CD14-positive monocyte (primary cell): ENCODE results near the gene ANKRD55. TPM values are rescaled to one million over a fixed set of nuclear protein-coding genes. Genes with fewer than 3 reads are reported as not detected.
A peak's percentile ranks its signal among the peaks of the same experiment; 100 is the strongest.

Experiments
- DNase-seq, 3 donors: peaks; one replicate each; pipeline ENCODE4 v3.0.0-alpha.2; 2011 to 2022
- H2AFZ ChIP-seq: 2 replicates; pipeline ENCODE4 v1.6.0; 2012; ENCODE audit warnings: mild to moderate bottlenecking, low read depth, low read length, inconsistent platforms; ENCODE audit not compliant: insufficient read depth, poor library complexity, severe bottlenecking
- H3K27ac ChIP-seq, 2 donors: 1 replicate in 1 of 2; 2 replicates in 1 of 2; pipeline ENCODE4 v1.5.1; 2012 to 2013; ENCODE audit warnings: low read length in 2 of 2, control low read depth in 1 of 2, inconsistent platforms in 1 of 2, low read depth in 1 of 2, mild to moderate bottlenecking in 1 of 2
- H3K27me3 ChIP-seq, 2 donors: one replicate each; pipeline versions ENCODE4 v1.6.0 to v1.6.1; 2011 to 2013; ENCODE audit warnings: low read length in 2 of 2; ENCODE audit not compliant: control insufficient read depth in 2 of 2, insufficient read depth in 2 of 2
- H3K36me3 ChIP-seq, 2 donors: replicated peaks in 1 of 2; 1 replicate in 1 of 2; 2 replicates in 1 of 2; pipeline versions ENCODE4 v1.5.1 to v1.6.1; 2012 to 2013; ENCODE audit warnings: low read length in 2 of 2, control low read depth in 1 of 2, inconsistent platforms in 1 of 2, mild to moderate bottlenecking in 1 of 2; ENCODE audit not compliant: insufficient read depth in 2 of 2, control insufficient read depth in 1 of 2
- H3K4me1 ChIP-seq, 2 donors: 1 replicate in 1 of 2; 2 replicates in 1 of 2; pipeline versions ENCODE4 v1.5.1 to v1.6.1; 2012 to 2013; ENCODE audit warnings: low read length in 2 of 2, control low read depth in 1 of 2, inconsistent platforms in 1 of 2, mild to moderate bottlenecking in 1 of 2, moderate library complexity in 1 of 2; ENCODE audit not compliant: insufficient read depth in 2 of 2, control insufficient read depth in 1 of 2
- H3K4me2 ChIP-seq: replicated peaks from 2 replicates; pipeline ENCODE3; 2012; ENCODE audit warnings: low read length, moderate library complexity, mild to moderate bottlenecking; ENCODE audit not compliant: poor library complexity, severe bottlenecking; ENCODE audit errors: extremely low read depth
- H3K4me3 ChIP-seq, 3 experiments: fragments of 200-600 bp in 1 of 3; sonication (generic) in 1 of 3; replicated peaks in 1 of 3; 1 replicate in 2 of 3; 2 replicates in 1 of 3; pipeline ENCODE4 v1.5.1; 2011 to 2013; ENCODE audit warnings: low read length in 3 of 3, mild to moderate bottlenecking in 3 of 3, control low read depth in 2 of 3, low read depth in 2 of 3, inconsistent platforms in 1 of 3, moderate library complexity in 1 of 3
- H3K79me2 ChIP-seq: 2 replicates; pipeline ENCODE4 v1.6.0; 2012; ENCODE audit warnings: mild to moderate bottlenecking, control low read depth, inconsistent platforms, low read length, moderate library complexity; ENCODE audit not compliant: insufficient read depth
- H3K9ac ChIP-seq: 2 replicates; pipeline ENCODE4 v1.6.0; 2017; ENCODE audit warnings: low read length, mild to moderate bottlenecking; ENCODE audit not compliant: insufficient read depth, poor library complexity, severe bottlenecking
- H3K9me3 ChIP-seq, 2 donors: replicated peaks in 1 of 2; 1 replicate in 1 of 2; 2 replicates in 1 of 2; pipeline versions ENCODE4 v1.5.1 to v1.6.1; 2012 to 2013; ENCODE audit warnings: low read length in 2 of 2, control low read depth in 1 of 2; ENCODE audit not compliant: control insufficient read depth in 1 of 2, insufficient read depth in 1 of 2
- H4K20me1 ChIP-seq: 2 replicates; pipeline ENCODE4 v1.6.0; 2012; ENCODE audit warnings: mild to moderate bottlenecking, low read length, control low read depth, moderate library complexity; ENCODE audit not compliant: insufficient read depth
- H3K27ac Mint-ChIP-seq, 7 donors: one replicate each; pipeline ENCODE4 v1.8.0; 2020; ENCODE audit warnings: mild to moderate bottlenecking in 7 of 7, mixed read lengths in 7 of 7, moderate library complexity in 6 of 7, inconsistent platforms in 2 of 7
- H3K27me3 Mint-ChIP-seq, 3 donors: one replicate each; pipeline ENCODE4 v1.8.0; 2021 to 2022; ENCODE audit warnings: low read depth in 3 of 3, mild to moderate bottlenecking in 3 of 3, mixed read lengths in 3 of 3, moderate library complexity in 3 of 3, inconsistent platforms in 1 of 3
- H3K36me3 Mint-ChIP-seq, 2 donors: one replicate each; pipeline ENCODE4 v1.8.0; 2020; ENCODE audit warnings: mixed read lengths in 2 of 2, inconsistent platforms in 1 of 2, mild to moderate bottlenecking in 1 of 2
- H3K4me1 Mint-ChIP-seq: one replicate; pipeline ENCODE4 v1.8.0; 2020; ENCODE audit warnings: mild to moderate bottlenecking, mixed read lengths
- H3K4me3 Mint-ChIP-seq, 2 donors: one replicate each; pipeline ENCODE4 v1.8.0; 2020; ENCODE audit warnings: mild to moderate bottlenecking in 2 of 2, mixed read lengths in 2 of 2, moderate library complexity in 1 of 2
- H3K9me3 Mint-ChIP-seq, 7 donors: one replicate each; pipeline ENCODE4 v1.8.0; 2020 to 2022; ENCODE audit warnings: mixed read lengths in 7 of 7, mild to moderate bottlenecking in 6 of 7, moderate library complexity in 6 of 7, inconsistent platforms in 2 of 7
- WGBS: methylation state at CpG from one replicate; pipeline ENCODE4 v1.1.5; 2013; ENCODE audit warnings: missing lambda C conversion rate; ENCODE audit not compliant: insufficient coverage; 5-methylcytosine and 5-hydroxymethylcytosine counted together
- intact Hi-C, 2 donors: fragments of 100-400 bp; cut with micrococcal nuclease; formaldehyde crosslinking; loops; one replicate each; pipeline versions ENCODE4 v1.15.0 to v1.15.1; 2023
- polyA plus RNA-seq, 3 donors: library from polyadenylated mRNA; depleted of rRNA in 1 of 3; unstranded in 2 of 3; stranded (reverse) in 1 of 3; fragments of 300-500 nt in 2 of 3; fragments of >200 nt in 1 of 3; fragmentation: Illumina TruSeq in 2 of 3; gene quantifications; 1 replicate in 2 of 3; 2 replicates in 1 of 3; pipeline ENCODE4 v1.2.3, GENCODE V29; 2012 to 2021
- TF ChIP-seq, protein P1 (sequence below): fragments of 200-600 bp; IDR thresholded peaks from one replicate; pipeline ENCODE4 v1.8.0; 2022; ENCODE audit warnings: antibody characterized with exemption, mild to moderate bottlenecking

Gene ANKRD55
- polyA plus RNA-seq, 3 donors, result 0.20 to 0.55 (median 0.28) TPM

DNA sequence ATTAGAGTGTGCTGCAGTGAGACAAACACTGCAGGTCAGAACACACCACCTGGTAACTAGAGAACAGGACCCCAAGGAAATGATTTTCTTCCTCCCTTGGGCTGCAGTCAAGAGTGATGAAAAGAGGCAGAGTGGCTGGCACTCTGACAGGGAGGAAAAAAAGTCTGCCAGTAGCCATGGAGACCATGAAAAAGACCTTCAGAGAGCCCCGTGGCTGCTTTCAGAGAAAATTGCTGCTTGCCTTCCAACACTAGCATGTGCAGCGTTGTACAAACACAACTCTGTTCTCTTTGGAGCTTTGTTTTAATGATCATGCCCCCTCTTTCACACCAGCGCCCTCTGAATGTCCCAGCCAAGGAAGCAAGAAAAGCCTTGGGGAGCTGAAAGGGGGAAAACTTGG, 68.8 kb downstream of the ANKRD55 start:
- Mint-ChIP-seq H3K36me3 (peaks cover 0 to 6% of the 10 kb centered on the region in 2 donors), H3K9me3 (peaks cover 0 to 4% (median 2%) of the 10 kb centered on the region in 7 donors), H3K4me3 (no peak overlapping the region), H3K27me3 (peaks cover 0 to 5% (median 0%) of the 10 kb centered on the region in 3 donors), H3K27ac (peak overlapping the region in 3 of 7 donors; percentile 38 to 81 (median 66)), H3K4me1 (peaks cover 92% of the 10 kb centered on the region)
- Histone ChIP-seq H3K9ac (no peak overlapping the region), H3K4me3 (no peak overlapping the region), H3K27me3 (no peaks in the 10 kb centered on the region), H4K20me1 (no peaks in the 10 kb centered on the region), H3K36me3 (no peaks in the 10 kb centered on the region), H3K4me1 (peaks cover 91 to 97% of the 10 kb centered on the region in 2 donors), H3K4me2 (no peak overlapping the region), H3K79me2 (no peaks in the 10 kb centered on the region), H3K27ac (peak overlapping the region in 1 of 2 donors; percentile 88), H2AFZ (no peak overlapping the region), H3K9me3 (no peaks in the 10 kb centered on the region)
- TF ChIP-seq, protein P1, sequence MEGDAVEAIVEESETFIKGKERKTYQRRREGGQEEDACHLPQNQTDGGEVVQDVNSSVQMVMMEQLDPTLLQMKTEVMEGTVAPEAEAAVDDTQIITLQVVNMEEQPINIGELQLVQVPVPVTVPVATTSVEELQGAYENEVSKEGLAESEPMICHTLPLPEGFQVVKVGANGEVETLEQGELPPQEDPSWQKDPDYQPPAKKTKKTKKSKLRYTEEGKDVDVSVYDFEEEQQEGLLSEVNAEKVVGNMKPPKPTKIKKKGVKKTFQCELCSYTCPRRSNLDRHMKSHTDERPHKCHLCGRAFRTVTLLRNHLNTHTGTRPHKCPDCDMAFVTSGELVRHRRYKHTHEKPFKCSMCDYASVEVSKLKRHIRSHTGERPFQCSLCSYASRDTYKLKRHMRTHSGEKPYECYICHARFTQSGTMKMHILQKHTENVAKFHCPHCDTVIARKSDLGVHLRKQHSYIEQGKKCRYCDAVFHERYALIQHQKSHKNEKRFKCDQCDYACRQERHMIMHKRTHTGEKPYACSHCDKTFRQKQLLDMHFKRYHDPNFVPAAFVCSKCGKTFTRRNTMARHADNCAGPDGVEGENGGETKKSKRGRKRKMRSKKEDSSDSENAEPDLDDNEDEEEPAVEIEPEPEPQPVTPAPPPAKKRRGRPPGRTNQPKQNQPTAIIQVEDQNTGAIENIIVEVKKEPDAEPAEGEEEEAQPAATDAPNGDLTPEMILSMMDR, result no peak
- intact Hi-C loops, result no loop called here
- DNase-seq, result no peak
- WGBS, result 0% methylated on average over 1 of the region's 3 CpGs

DNA sequence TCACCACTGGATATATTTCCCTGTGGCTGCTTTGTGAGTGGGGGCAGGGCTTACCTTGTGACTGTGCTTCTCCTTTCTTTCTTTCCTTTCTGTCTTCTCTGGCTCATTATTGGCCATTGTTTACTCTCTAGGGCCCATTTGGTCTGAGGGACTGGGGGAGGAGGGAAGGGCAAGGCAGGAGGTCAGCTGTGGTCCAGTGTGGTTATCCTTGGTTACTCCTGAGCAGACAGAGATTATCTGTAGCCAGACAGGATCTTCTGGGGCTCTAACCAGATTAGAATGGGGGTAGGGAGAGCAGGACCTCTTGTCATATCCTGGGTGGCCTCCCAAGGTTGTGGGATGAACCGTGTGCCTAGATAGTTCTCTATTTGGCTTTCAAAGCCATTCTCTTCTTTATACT, 71.2 kb downstream of the ANKRD55 start:
- Histone ChIP-seq H3K4me3 (peak overlapping the region in 1 of 3 experiments; percentile 35), H3K4me1 (peaks cover 92 to 97% of the 10 kb centered on the region in 2 donors), H4K20me1 (no peaks in the 10 kb centered on the region), H3K9me3 (no peaks in the 10 kb centered on the region), H3K27me3 (no peaks in the 10 kb centered on the region), H3K27ac (peak overlapping the region; percentile 79 to 97), H3K9ac (no peak overlapping the region), H2AFZ (no peak overlapping the region), H3K4me2 (peak overlapping the region; percentile 37), H3K36me3 (no peaks in the 10 kb centered on the region), H3K79me2 (peaks cover 6% of the 10 kb centered on the region)
- peaks cover 0 to 5% (median 0%) of the 10 kb centered on the region in 3 donors for H3K27me3 Mint-ChIP-seq
- WGBS, result no CpG with 5 or more reads among the region's 1 CpG
- TF ChIP-seq, protein P1, result no peak
- intact Hi-C loops, result no loop called here
- H3K27ac Mint-ChIP-seq, result peak overlapping the region; percentile 96 to 100 (median 99)
- peaks cover 93% of the 10 kb centered on the region for H3K4me1 Mint-ChIP-seq
- H3K9me3 Mint-ChIP-seq, result peaks cover 0 to 4% (median 2%) of the 10 kb centered on the region in 7 donors
- DNase-seq, result peak in 1 of 3 donors; percentile 37
- peak overlapping the region; percentile 39 to 73 for H3K4me3 Mint-ChIP-seq
- peaks cover 0 to 6% of the 10 kb centered on the region in 2 donors for H3K36me3 Mint-ChIP-seq
